KMS-11 (cell line): ENCODE results near the gene CCRL2.

Source experiments
- H2AFZ ChIP-seq: fragments of 200-600 bp; sonication (generic); 2 replicates; pipeline ENCODE4 v1.6.1; 2016; ENCODE audit warnings: antibody characterized with exemption, mixed run types, low read depth
- H3K27ac ChIP-seq: fragments of 200-600 bp; sonication (generic); 2 replicates; pipeline ENCODE4 v1.6.1; 2016; ENCODE audit warnings: mild to moderate bottlenecking, mixed run types
- H3K27me3 ChIP-seq: fragments of 200-600 bp; sonication (generic); 2 replicates; pipeline ENCODE4 v1.6.1; 2017; ENCODE audit warnings: mild to moderate bottlenecking, low read depth, mixed run types, moderate library complexity; ENCODE audit not compliant: insufficient read depth
- H3K36me3 ChIP-seq: fragments of 200-600 bp; sonication (generic); 2 replicates; pipeline ENCODE4 v1.6.1; 2017; ENCODE audit warnings: mild to moderate bottlenecking, mixed run types; ENCODE audit not compliant: insufficient read depth
- H3K4me1 ChIP-seq: fragments of 200-600 bp; sonication (generic); 2 replicates; pipeline ENCODE4 v1.6.1; 2016; ENCODE audit warnings: mild to moderate bottlenecking, low read depth, mixed run types; ENCODE audit not compliant: poor library complexity, severe bottlenecking
- H3K4me2 ChIP-seq: fragments of 200-600 bp; sonication (generic); 2 replicates; pipeline ENCODE4 v1.7.0; 2016; ENCODE audit warnings: mild to moderate bottlenecking, mixed run types
- H3K4me3 ChIP-seq: fragments of 200-600 bp; sonication (generic); IDR thresholded peaks from 2 replicates; pipeline ENCODE4 v1.6.1; 2017; ENCODE audit warnings: low read depth, low read length, mixed read lengths; ENCODE audit not compliant: insufficient read depth
- H3K79me2 ChIP-seq: fragments of 200-600 bp; sonication (generic); 2 replicates; pipeline ENCODE4 v1.6.1; 2016; ENCODE audit warnings: low read depth, mixed run types; ENCODE audit not compliant: insufficient read depth
- H3K9ac ChIP-seq: fragments of 200-600 bp; sonication (generic); 2 replicates; pipeline ENCODE4 v1.6.1; 2016; ENCODE audit warnings: mild to moderate bottlenecking, mixed run types
- H4K20me1 ChIP-seq: fragments of 200-600 bp; sonication (generic); 2 replicates; pipeline ENCODE4 v1.6.1; 2016; ENCODE audit warnings: mild to moderate bottlenecking, mixed run types; ENCODE audit not compliant: insufficient read depth
- TF ChIP-seq, protein P1 (sequence below): fragments of 200-600 bp; sonication (generic); conservative IDR thresholded peaks from 2 replicates; pipeline ENCODE4 v1.6.1; 2017; ENCODE audit warnings: low read depth, mild to moderate bottlenecking, antibody characterized with exemption, low read length, moderate library complexity, mixed read lengths

Gene CCRL2

DNA sequence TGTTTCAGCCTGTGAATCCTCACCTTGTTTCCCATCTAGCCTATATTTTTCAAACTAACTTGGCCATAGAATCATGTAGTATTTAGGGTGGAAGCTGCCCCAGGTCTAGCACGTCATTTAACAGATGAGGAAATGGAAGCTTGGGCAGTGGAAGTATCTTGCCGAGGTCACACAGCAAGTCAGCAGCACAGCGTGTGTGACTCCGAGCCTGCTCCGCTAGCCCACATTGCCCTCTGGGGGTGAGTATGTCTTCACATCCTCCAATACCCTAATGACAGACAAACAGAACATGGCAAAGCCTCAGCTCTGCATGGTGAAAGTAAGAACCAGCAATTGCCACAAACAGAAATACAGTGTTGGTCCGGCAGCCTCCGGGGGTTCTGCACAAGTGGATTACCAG, 38.5 kb upstream of the CCRL2 start:
- H3K79me2 ChIP-seq: no peaks in the 10 kb centered on the region
- peaks cover 27% of the 10 kb centered on the region for H3K4me1 ChIP-seq
- no peaks in the 10 kb centered on the region for H3K27me3 ChIP-seq
- H4K20me1 ChIP-seq: no peaks in the 10 kb centered on the region
- H3K36me3 ChIP-seq: no peaks in the 10 kb centered on the region
- H3K4me2 ChIP-seq: no peak overlapping the region
- TF ChIP-seq, protein P1, sequence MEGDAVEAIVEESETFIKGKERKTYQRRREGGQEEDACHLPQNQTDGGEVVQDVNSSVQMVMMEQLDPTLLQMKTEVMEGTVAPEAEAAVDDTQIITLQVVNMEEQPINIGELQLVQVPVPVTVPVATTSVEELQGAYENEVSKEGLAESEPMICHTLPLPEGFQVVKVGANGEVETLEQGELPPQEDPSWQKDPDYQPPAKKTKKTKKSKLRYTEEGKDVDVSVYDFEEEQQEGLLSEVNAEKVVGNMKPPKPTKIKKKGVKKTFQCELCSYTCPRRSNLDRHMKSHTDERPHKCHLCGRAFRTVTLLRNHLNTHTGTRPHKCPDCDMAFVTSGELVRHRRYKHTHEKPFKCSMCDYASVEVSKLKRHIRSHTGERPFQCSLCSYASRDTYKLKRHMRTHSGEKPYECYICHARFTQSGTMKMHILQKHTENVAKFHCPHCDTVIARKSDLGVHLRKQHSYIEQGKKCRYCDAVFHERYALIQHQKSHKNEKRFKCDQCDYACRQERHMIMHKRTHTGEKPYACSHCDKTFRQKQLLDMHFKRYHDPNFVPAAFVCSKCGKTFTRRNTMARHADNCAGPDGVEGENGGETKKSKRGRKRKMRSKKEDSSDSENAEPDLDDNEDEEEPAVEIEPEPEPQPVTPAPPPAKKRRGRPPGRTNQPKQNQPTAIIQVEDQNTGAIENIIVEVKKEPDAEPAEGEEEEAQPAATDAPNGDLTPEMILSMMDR: peak; percentile 66
- H2AFZ ChIP-seq: peak overlapping the region; percentile 53
- H3K27ac ChIP-seq: no peak overlapping the region
- H3K4me3 ChIP-seq: no peak overlapping the region
- no peak overlapping the region for H3K9ac ChIP-seq

DNA sequence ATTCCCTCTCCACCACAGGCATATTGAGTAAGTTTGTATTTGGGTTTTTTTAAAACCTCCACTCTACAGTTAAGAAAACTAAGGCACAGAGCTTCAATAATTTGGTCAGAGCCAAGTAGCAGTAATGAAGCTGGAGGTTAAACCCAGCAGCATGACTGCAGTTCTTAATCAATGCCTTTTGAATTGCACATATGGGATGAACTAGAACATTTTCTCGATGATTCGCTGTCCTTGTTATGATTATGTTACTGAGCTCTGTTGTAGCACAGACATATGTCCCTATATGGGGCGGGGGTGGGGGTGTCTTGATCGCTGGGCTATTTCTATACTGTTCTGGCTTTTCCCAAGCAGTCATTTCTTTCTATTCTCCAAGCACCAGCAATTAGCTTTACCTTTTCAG, 37.9 kb upstream of the CCRL2 start:
- Histone ChIP-seq H3K4me1 (peaks cover 27% of the 10 kb centered on the region), H3K4me3 (no peak overlapping the region), H3K9ac (no peak overlapping the region), H2AFZ (no peak overlapping the region), H3K4me2 (no peak overlapping the region), H4K20me1 (no peaks in the 10 kb centered on the region), H3K27ac (no peak overlapping the region), H3K36me3 (no peaks in the 10 kb centered on the region), H3K27me3 (no peaks in the 10 kb centered on the region), H3K79me2 (no peaks in the 10 kb centered on the region)
- TF ChIP-seq, protein P1: no peak

DNA sequence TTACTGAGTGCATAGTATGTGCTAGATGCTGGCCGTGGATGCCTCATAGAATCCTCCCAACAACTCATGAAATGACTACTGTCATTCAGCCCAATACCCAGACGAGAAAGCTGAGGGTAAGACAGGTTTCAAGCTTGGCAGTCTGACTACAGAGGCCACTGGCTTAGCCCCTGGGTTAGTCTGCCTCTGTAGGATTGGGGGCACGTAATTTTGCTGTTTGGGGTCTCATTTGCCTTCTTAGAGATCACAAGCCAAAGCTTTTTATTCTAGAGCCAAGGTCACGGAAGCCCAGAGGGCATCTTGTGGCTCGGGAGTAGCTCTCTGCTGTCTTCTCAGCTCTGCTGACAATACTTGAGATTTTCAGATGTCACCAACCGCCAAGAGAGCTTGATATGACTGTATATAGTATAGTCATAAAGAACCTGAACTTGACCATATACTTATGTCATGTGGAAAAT, 37.4 kb upstream of the CCRL2 start:
- TF ChIP-seq, protein P1: no peak
- Histone ChIP-seq H3K4me3 (no peak overlapping the region), H3K4me1 (peaks cover 27% of the 10 kb centered on the region), H3K79me2 (no peaks in the 10 kb centered on the region), H3K27ac (no peak overlapping the region), H2AFZ (no peak overlapping the region), H3K9ac (no peak overlapping the region), H4K20me1 (no peaks in the 10 kb centered on the region), H3K27me3 (no peaks in the 10 kb centered on the region), H3K36me3 (no peaks in the 10 kb centered on the region), H3K4me2 (no peak overlapping the region)

DNA sequence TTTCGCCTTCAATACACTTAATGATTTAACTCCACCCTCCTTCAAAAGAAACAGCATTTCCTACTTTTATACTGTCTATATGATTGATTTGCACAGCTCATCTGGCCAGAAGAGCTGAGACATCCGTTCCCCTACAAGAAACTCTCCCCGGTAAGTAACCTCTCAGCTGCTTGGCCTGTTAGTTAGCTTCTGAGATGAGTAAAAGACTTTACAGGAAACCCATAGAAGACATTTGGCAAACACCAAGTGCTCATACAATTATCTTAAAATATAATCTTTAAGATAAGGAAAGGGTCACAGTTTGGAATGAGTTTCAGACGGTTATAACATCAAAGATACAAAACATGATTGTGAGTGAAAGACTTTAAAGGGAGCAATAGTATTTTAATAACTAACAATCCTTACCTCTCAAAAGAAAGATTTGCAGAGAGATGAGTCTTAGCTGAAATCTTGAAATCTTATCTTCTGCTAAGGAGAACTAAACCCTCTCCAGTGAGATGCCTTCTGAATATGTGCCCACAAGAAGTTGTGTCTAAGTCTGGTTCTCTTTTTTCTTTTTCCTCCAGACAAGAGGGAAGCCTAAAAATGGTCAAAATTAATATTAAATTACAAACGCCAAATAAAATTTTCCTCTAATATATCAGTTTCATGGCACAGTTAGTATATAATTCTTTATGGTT, 36.1 kb upstream of the CCRL2 start, which contains the start of gene CCR5:
Gene CCR5 (plus strand): TSS at position 108 of the 680 bp plus-strand sequence. CDS start 1,957 bp downstream, outside the sequence.
- no peaks in the 10 kb centered on the region for H3K79me2 ChIP-seq
- peaks cover 27% of the 10 kb centered on the region for H3K4me1 ChIP-seq
- no peak within 1 kb of the TSS for H3K4me2 ChIP-seq
- TF ChIP-seq, protein P1: no peak
- H3K27ac ChIP-seq: no peak within 1 kb of the TSS
- H2AFZ ChIP-seq: no peak within 1 kb of the TSS
- no peak within 1 kb of the TSS for H3K4me3 ChIP-seq
- no peaks in the 10 kb centered on the region for H4K20me1 ChIP-seq
- no peaks in the 10 kb centered on the region for H3K27me3 ChIP-seq
- no peak within 1 kb of the TSS for H3K9ac ChIP-seq
- H3K36me3 ChIP-seq: no peaks in the 10 kb centered on the region
